Eye (tissue), 1 donor: ENCODE measurements around the gene IFNA21.
"Not testable (repeated sequence)": the region's sequence is repeated elsewhere in the genome, so short reads cannot be mapped to it uniquely, and the experiment has no call there.

Source experiments
- DNase-seq: peaks from one replicate; pipeline ENCODE4 v3.0.0-alpha.2; 2015

IFNA21 gene

GRCh38 chr9:21137020-21137419 is 29.4 kb downstream of the IFNA21 start:
- no peak for DNase-seq

GRCh38 chr9:21135736-21136135 is 30.7 kb downstream of the IFNA21 start:
- no peak for DNase-seq

DNA sequence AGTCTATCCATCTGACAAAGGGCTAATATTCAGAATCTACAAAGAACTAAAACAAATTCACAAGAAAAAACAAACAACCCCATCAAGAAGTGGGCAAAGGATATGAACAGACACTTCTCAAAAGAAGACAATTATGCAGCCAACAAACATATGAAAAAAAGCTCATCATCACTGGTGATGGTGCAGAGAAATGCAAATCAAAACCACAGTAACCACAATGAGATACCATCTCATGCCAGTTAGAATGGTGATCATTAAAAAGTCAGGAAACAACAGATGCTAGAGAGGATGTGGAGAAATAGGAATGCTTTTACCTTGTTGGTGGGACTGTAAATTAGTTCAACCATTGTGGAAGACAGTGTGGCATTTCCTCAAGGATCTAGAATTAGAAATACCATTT is 38.3 kb downstream of the IFNA21 start:
- DNase-seq, result not testable (repeated sequence)

DNA sequence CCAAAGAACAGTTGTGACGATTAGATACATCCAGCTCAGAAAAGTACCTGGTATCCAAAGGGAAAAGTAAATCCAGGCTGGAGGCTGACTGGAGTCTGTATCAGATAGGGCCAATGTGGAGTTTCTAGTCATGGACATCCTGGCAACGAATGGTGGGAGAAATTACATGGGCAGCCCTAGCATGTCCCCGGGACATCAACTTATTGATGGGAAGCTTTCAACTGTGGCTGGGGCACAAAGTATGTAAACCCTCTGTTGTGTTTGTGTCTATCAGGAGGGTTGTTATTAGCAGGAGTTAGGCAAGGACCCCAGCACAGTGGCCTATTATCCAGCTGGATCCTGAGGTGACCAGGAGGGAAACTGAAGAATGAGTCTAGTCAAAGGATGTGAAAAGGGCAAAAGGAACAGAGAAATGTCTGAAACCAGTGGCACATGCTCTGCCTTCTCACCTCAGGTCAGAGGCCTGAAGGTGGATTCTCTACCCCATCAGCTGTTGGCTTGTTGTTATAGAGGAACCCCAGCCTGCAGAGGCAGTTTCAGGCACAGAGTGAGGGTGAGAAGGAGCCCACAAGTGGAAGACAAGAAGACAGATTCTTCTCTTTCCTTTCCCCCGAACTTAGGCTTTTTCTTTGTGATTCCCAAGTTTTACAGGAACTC is 44.7 kb downstream of the IFNA21 start:
- no peak for DNase-seq

- DNase-seq, result no peak
These were observed 45.4 kb downstream of the IFNA21 start for GRCh38 chr9:21121079-21121478.

DNA sequence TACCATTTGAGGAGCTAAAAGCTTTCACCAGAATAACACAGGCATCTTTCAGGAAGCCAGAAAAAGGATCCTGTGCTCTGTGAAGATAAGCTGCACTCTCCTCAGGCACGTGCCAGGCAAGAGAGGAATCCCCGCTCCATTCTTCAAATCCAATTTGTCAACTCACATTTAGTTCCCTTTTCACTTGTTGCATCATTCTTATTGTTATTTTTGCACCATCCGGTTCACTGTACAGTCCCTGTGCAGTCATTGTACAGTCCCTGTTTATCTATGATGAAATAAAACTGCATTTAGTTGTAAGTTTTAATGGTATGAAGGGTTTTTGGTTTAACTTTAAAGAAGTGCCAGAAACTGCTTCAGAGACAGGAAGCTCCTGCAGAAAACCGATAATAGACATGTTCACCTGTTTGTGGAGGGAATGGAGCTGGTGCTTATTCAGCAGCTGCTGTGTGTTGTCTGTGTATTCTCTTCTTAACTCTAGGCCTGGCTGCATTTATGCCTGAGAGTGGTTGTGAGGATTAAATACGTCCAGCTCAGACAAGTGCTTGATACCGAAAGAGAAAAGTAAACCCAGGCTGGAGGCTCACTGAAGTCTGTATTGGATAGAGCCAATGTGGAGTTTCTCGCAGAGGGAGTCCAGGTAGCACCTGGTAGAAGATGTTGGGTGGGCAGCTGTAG is 47.2 kb downstream of the IFNA21 start:
- DNase-seq, result no peak
